ENCODE results near the gene SYNPR. TPM values are rescaled to one million over a fixed set of nuclear protein-coding genes. Genes with fewer than 3 reads are reported as not detected.

Gene SYNPR
- total RNA-seq, 1 donor from 2014 or later, result not detected

- H3K36me3 ChIP-seq (ENCODE audit: control insufficient read depth in 3 of 3, insufficient read depth in 3 of 3, low read length in 3 of 3), result no peaks in the 10 kb centered on the region
- no peak overlapping the region for H3K4me3 ChIP-seq (ENCODE audit: low read length in 3 of 3)
- H3K27me3 ChIP-seq (ENCODE audit: control insufficient read depth in 3 of 3, insufficient read depth in 3 of 3, low read length in 3 of 3), result no peaks in the 10 kb centered on the region
- H3K27ac ChIP-seq (ENCODE audit: low read depth, low read length), result no peak overlapping the region
- no peak overlapping the region for H3K9ac ChIP-seq (ENCODE audit: low read depth in 1 of 3, low read length in 3 of 3)
- no peaks in the 10 kb centered on the region for H3K4me1 ChIP-seq (ENCODE audit: control insufficient read depth in 3 of 3, insufficient read depth in 3 of 3, low read length in 3 of 3)
- H3K9me3 ChIP-seq (ENCODE audit: control insufficient read depth in 3 of 3, low read length in 3 of 3), result no peaks in the 10 kb centered on the region
These were observed 18.1 kb downstream of the SYNPR start for GRCh38 chr3:63296249-63296648.

GRCh38 chr3:63303238-63303637, 25.1 kb downstream of the SYNPR start:
- peaks cover 0 to 2% (median 0%) of the 10 kb centered on the region in 3 donors for H3K27me3 ChIP-seq (ENCODE audit: control insufficient read depth in 3 of 3, insufficient read depth in 3 of 3, low read length in 3 of 3)
- no peak overlapping the region for H3K4me3 ChIP-seq (ENCODE audit: low read length in 3 of 3)
- no peaks in the 10 kb centered on the region for H3K36me3 ChIP-seq (ENCODE audit: control insufficient read depth in 3 of 3, insufficient read depth in 3 of 3, low read length in 3 of 3)
- no peaks in the 10 kb centered on the region for H3K9me3 ChIP-seq (ENCODE audit: control insufficient read depth in 3 of 3, low read length in 3 of 3)
- H3K9ac ChIP-seq (ENCODE audit: low read depth in 1 of 3, low read length in 3 of 3), result no peak overlapping the region
- H3K27ac ChIP-seq (ENCODE audit: low read depth, low read length), result no peak overlapping the region
- no peaks in the 10 kb centered on the region for H3K4me1 ChIP-seq (ENCODE audit: control insufficient read depth in 3 of 3, insufficient read depth in 3 of 3, low read length in 3 of 3)

GRCh38 chr3:63304421-63304820, 26.3 kb downstream of the SYNPR start:
- peaks cover 0 to 2% (median 0%) of the 10 kb centered on the region in 3 donors for H3K27me3 ChIP-seq (ENCODE audit: control insufficient read depth in 3 of 3, insufficient read depth in 3 of 3, low read length in 3 of 3)
- H3K9ac ChIP-seq (ENCODE audit: low read depth in 1 of 3, low read length in 3 of 3), result no peak overlapping the region
- H3K4me1 ChIP-seq (ENCODE audit: control insufficient read depth in 3 of 3, insufficient read depth in 3 of 3, low read length in 3 of 3), result no peaks in the 10 kb centered on the region
- H3K27ac ChIP-seq (ENCODE audit: low read depth, low read length), result no peak overlapping the region
- H3K9me3 ChIP-seq (ENCODE audit: control insufficient read depth in 3 of 3, low read length in 3 of 3), result no peaks in the 10 kb centered on the region
- H3K4me3 ChIP-seq (ENCODE audit: low read length in 3 of 3), result no peak overlapping the region
- H3K36me3 ChIP-seq (ENCODE audit: control insufficient read depth in 3 of 3, insufficient read depth in 3 of 3, low read length in 3 of 3), result no peaks in the 10 kb centered on the region

GRCh38 chr3:63308072-63308471, 30.0 kb downstream of the SYNPR start:
- Histone ChIP-seq H3K36me3 (ENCODE audit: control insufficient read depth in 3 of 3, insufficient read depth in 3 of 3, low read length in 3 of 3) (no peaks in the 10 kb centered on the region), H3K27me3 (ENCODE audit: control insufficient read depth in 3 of 3, insufficient read depth in 3 of 3, low read length in 3 of 3) (peaks cover 0 to 2% (median 0%) of the 10 kb centered on the region in 3 donors), H3K4me1 (ENCODE audit: control insufficient read depth in 3 of 3, insufficient read depth in 3 of 3, low read length in 3 of 3) (no peaks in the 10 kb centered on the region), H3K9me3 (ENCODE audit: control insufficient read depth in 3 of 3, low read length in 3 of 3) (no peaks in the 10 kb centered on the region), H3K27ac (ENCODE audit: low read depth, low read length) (no peak overlapping the region), H3K9ac (ENCODE audit: low read depth in 1 of 3, low read length in 3 of 3) (no peak overlapping the region), H3K4me3 (ENCODE audit: low read length in 3 of 3) (no peak overlapping the region)

GRCh38 chr3:63309768-63310167, 31.7 kb downstream of the SYNPR start:
- H3K36me3 ChIP-seq (ENCODE audit: control insufficient read depth in 3 of 3, insufficient read depth in 3 of 3, low read length in 3 of 3), result no peaks in the 10 kb centered on the region
- no peak overlapping the region for H3K9ac ChIP-seq (ENCODE audit: low read depth in 1 of 3, low read length in 3 of 3)

GRCh38 chr3:63323766-63324165, 45.7 kb downstream of the SYNPR start:
- no peaks in the 10 kb centered on the region for H3K27me3 ChIP-seq (ENCODE audit: control insufficient read depth in 3 of 3, insufficient read depth in 3 of 3, low read length in 3 of 3)
- H3K9ac ChIP-seq (ENCODE audit: low read depth in 1 of 3, low read length in 3 of 3), result no peak overlapping the region
- no peaks in the 10 kb centered on the region for H3K4me1 ChIP-seq (ENCODE audit: control insufficient read depth in 3 of 3, insufficient read depth in 3 of 3, low read length in 3 of 3)
- no peak overlapping the region for H3K27ac ChIP-seq (ENCODE audit: low read depth, low read length)
- H3K9me3 ChIP-seq (ENCODE audit: control insufficient read depth in 3 of 3, low read length in 3 of 3), result no peaks in the 10 kb centered on the region
- no peak overlapping the region for H3K4me3 ChIP-seq (ENCODE audit: low read length in 3 of 3)
- H3K36me3 ChIP-seq (ENCODE audit: control insufficient read depth in 3 of 3, insufficient read depth in 3 of 3, low read length in 3 of 3), result no peaks in the 10 kb centered on the region

More at GRCh38 chr3:63309768-63310167, 31.7 kb downstream of the SYNPR start:
- Histone ChIP-seq H3K27me3 (ENCODE audit: control insufficient read depth in 3 of 3, insufficient read depth in 3 of 3, low read length in 3 of 3) (peaks cover 0 to 2% (median 0%) of the 10 kb centered on the region in 3 donors), H3K27ac (ENCODE audit: low read depth, low read length) (no peak overlapping the region), H3K9me3 (ENCODE audit: control insufficient read depth in 3 of 3, low read length in 3 of 3) (no peaks in the 10 kb centered on the region), H3K4me3 (ENCODE audit: low read length in 3 of 3) (no peak overlapping the region), H3K4me1 (ENCODE audit: control insufficient read depth in 3 of 3, insufficient read depth in 3 of 3, low read length in 3 of 3) (no peaks in the 10 kb centered on the region)

GRCh38 chr3:63324621-63325020, 46.5 kb downstream of the SYNPR start:
- Histone ChIP-seq H3K4me3 (ENCODE audit: low read length in 3 of 3) (no peak overlapping the region), H3K4me1 (ENCODE audit: control insufficient read depth in 3 of 3, insufficient read depth in 3 of 3, low read length in 3 of 3) (no peaks in the 10 kb centered on the region)

GRCh38 chr3:63325386-63325785, 47.3 kb downstream of the SYNPR start:
- no peak overlapping the region for H3K4me3 ChIP-seq (ENCODE audit: low read length in 3 of 3)
- H3K9ac ChIP-seq (ENCODE audit: low read depth in 1 of 3, low read length in 3 of 3), result no peak overlapping the region
- no peaks in the 10 kb centered on the region for H3K9me3 ChIP-seq (ENCODE audit: control insufficient read depth in 3 of 3, low read length in 3 of 3)
- no peaks in the 10 kb centered on the region for H3K36me3 ChIP-seq (ENCODE audit: control insufficient read depth in 3 of 3, insufficient read depth in 3 of 3, low read length in 3 of 3)
- H3K27me3 ChIP-seq (ENCODE audit: control insufficient read depth in 3 of 3, insufficient read depth in 3 of 3, low read length in 3 of 3), result peaks cover 0 to 3% (median 0%) of the 10 kb centered on the region in 3 donors
- no peaks in the 10 kb centered on the region for H3K4me1 ChIP-seq (ENCODE audit: control insufficient read depth in 3 of 3, insufficient read depth in 3 of 3, low read length in 3 of 3)
- H3K27ac ChIP-seq (ENCODE audit: low read depth, low read length), result no peak overlapping the region

More at GRCh38 chr3:63324621-63325020, 46.5 kb downstream of the SYNPR start:
- Histone ChIP-seq H3K27ac (ENCODE audit: low read depth, low read length) (no peak overlapping the region), H3K9ac (ENCODE audit: low read depth in 1 of 3, low read length in 3 of 3) (no peak overlapping the region), H3K9me3 (ENCODE audit: control insufficient read depth in 3 of 3, low read length in 3 of 3) (no peaks in the 10 kb centered on the region), H3K36me3 (ENCODE audit: control insufficient read depth in 3 of 3, insufficient read depth in 3 of 3, low read length in 3 of 3) (no peaks in the 10 kb centered on the region), H3K27me3 (ENCODE audit: control insufficient read depth in 3 of 3, insufficient read depth in 3 of 3, low read length in 3 of 3) (no peaks in the 10 kb centered on the region)

- Histone ChIP-seq H3K27ac (ENCODE audit: low read depth, low read length) (no peak overlapping the region), H3K36me3 (ENCODE audit: control insufficient read depth in 3 of 3, insufficient read depth in 3 of 3, low read length in 3 of 3) (no peaks in the 10 kb centered on the region), H3K27me3 (ENCODE audit: control insufficient read depth in 3 of 3, insufficient read depth in 3 of 3, low read length in 3 of 3) (peaks cover 0 to 3% (median 0%) of the 10 kb centered on the region in 3 donors), H3K9ac (ENCODE audit: low read depth in 1 of 3, low read length in 3 of 3) (no peak overlapping the region), H3K4me3 (ENCODE audit: low read length in 3 of 3) (no peak overlapping the region), H3K4me1 (ENCODE audit: control insufficient read depth in 3 of 3, insufficient read depth in 3 of 3, low read length in 3 of 3) (no peaks in the 10 kb centered on the region), H3K9me3 (ENCODE audit: control insufficient read depth in 3 of 3, low read length in 3 of 3) (no peaks in the 10 kb centered on the region)
These were observed 50.3 kb downstream of the SYNPR start for GRCh38 chr3:63328365-63328764.

- H3K27ac ChIP-seq (ENCODE audit: low read depth, low read length), result no peak overlapping the region
- H3K4me1 ChIP-seq (ENCODE audit: control insufficient read depth in 3 of 3, insufficient read depth in 3 of 3, low read length in 3 of 3), result no peaks in the 10 kb centered on the region
- no peaks in the 10 kb centered on the region for H3K9me3 ChIP-seq (ENCODE audit: control insufficient read depth in 3 of 3, low read length in 3 of 3)
- no peak overlapping the region for H3K4me3 ChIP-seq (ENCODE audit: low read length in 3 of 3)
- no peak overlapping the region for H3K9ac ChIP-seq (ENCODE audit: low read depth in 1 of 3, low read length in 3 of 3)
- H3K36me3 ChIP-seq (ENCODE audit: control insufficient read depth in 3 of 3, insufficient read depth in 3 of 3, low read length in 3 of 3), result no peaks in the 10 kb centered on the region
- peaks cover 0 to 3% (median 0%) of the 10 kb centered on the region in 3 donors for H3K27me3 ChIP-seq (ENCODE audit: control insufficient read depth in 3 of 3, insufficient read depth in 3 of 3, low read length in 3 of 3)
These were observed 53.4 kb downstream of the SYNPR start for GRCh38 chr3:63331520-63331919.
